OCI-M1 (cell line): ENCODE results near the gene CDK11B.

Experiments
- DNase-seq: peaks from one replicate; lab custom pipeline; 2025; lab: John Stamatoyannopoulos, UW

The CDK11B gene

DNA sequence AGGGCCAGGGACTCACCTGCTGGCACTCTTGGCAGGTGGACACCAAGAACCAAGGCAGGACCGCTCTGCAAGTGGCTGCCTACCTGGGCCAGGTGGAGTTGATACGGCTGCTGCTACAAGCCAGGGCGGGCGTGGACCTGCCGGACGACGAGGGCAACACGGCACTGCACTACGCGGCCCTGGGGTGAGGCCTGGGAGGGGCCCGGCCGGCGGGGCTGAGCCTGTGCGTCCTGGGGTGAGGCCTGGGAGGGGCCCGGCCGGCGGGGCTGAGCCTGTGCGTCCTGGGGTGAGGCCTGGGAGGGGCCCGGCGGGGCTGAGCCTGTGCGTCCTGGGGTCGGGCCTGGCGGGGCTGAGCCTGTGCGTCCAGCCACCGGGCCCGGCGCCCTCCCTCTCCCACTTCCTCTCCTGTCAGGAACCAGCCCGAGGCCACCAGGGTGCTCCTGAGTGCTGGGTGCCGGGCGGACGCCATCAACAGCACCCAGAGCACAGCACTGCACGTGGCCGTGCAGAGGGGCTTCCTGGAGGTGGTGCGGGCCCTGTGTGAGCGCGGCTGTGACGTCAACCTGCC, 31.5 kb downstream of the CDK11B start:
- no peak for DNase-seq

DNA sequence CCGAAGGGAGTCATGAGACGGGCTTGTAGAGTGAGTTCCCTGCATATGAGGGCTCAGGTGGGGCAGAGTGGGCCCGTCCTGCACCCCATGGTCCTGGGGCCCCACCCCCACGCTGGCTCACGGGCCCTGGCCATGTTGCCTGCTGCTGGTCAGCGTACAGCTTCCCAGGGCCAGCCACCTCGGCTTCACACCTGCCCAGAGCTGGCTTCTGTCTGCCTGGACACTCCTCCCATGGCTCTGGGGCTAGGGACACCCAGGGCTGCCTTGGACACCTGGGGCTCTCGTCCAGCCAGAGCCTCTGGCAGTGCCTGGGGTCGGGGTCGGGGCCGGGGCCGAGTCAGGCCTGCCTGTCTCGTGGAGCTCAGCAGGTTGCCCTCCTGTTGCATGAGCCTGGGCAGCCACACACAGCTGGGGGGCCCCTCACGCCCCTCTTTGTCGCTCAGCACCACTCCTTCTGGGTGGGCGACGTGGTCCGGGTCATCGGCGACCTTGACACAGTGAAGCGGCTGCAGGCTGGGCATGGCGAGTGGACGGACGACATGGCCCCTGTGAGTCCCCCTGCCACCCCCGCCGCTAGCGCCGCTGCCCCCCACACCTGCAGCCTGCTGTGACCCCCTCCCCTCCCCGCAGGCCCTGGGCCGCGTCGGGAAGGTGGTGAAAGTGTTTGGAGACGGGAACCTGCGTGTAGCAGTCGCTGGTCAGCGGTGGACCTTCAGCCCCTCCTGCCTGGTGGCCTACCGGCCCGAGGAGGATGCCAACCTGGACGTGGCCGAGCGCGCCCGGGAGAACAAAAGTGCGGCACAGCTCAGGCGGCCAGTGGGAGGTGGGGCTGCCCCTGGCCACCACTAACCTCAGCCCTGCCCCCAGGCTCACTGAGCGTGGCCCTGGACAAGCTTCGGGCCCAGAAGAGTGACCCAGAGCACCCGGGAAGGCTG, 32.3 kb downstream of the CDK11B start:
- no peak for DNase-seq

DNA sequence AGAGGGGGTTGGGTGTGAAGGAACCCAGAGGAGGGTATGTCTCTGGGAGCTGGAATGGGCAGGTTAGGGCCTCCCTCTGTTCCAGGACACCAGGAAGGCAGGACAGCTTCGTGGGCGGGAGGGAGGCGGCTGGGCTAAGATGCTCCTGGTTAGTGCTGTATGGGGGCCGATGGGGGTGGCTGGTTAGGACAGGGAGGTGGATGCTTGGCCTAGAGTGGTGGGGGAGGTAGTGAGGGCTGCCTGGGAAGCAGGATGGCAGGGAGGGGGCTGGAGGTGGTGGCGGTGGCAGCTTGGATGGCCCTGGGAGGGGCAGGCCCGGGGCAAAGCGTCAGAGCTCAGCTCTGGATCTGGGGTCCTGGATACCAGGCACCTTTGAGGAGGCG, 33.0 kb downstream of the CDK11B start:
- no peak for DNase-seq

DNA sequence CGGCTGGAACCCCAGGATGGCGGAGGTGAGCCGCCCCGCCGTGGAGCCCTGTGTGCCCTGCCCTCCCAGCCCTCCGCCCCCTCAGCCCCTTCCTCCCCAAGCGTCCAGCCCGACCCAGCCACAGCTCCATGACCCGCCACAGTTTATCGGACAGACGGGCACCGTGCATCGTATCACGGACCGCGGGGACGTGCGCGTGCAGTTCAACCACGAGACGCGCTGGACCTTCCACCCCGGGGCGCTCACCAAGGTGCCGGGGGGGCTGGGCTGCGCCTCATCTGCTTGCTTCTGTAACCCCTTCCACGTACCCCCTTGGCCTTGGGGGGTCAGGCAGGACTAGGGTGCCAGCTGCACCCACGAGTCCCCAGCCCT, 33.4 kb downstream of the CDK11B start:
- no peak for DNase-seq

DNA sequence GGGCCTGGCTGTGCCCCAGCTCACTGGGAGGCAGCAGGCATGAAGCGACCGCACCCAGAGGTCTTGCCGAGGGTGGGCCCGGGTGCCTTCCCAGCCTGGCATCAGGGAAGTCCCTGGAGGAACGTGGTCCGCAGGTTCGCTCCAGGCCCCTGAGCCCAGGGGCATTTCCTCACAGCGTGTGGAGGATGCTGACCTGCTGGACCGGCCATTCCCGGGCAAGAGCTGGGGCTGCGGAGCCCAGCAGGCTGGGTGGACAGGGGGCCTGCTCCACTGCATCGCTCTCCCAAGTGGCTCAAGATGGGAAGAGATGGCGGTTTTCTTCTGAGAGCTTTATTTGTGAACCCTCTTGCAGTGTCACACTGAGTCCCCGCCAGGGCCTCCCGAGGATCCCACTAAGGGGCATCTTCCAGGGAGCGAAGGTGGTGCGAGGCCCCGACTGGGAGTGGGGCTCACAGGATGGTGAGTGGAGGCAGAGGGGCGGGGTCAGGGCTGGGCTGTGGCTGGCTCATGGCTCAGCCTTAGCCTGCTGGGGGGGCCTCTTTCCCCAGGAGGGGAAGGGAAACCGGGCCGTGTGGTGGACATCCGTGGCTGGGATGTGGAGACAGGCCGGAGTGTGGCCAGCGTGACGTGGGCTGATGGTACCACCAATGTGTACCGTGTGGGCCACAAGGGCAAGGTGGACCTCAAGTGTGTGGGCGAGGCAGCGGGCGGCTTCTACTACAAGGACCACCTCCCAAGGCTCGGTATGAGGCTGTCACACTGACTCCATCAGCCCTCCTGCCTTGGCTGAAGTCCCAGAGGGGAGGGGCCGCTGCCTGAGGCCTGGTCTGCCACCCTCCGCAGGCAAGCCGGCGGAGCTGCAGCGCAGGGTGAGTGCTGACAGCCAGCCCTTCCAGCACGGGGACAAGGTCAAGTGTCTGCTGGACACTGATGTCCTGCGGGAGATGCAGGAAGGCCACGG, 34.1 kb downstream of the CDK11B start:
- DNase-seq: no peak

DNA sequence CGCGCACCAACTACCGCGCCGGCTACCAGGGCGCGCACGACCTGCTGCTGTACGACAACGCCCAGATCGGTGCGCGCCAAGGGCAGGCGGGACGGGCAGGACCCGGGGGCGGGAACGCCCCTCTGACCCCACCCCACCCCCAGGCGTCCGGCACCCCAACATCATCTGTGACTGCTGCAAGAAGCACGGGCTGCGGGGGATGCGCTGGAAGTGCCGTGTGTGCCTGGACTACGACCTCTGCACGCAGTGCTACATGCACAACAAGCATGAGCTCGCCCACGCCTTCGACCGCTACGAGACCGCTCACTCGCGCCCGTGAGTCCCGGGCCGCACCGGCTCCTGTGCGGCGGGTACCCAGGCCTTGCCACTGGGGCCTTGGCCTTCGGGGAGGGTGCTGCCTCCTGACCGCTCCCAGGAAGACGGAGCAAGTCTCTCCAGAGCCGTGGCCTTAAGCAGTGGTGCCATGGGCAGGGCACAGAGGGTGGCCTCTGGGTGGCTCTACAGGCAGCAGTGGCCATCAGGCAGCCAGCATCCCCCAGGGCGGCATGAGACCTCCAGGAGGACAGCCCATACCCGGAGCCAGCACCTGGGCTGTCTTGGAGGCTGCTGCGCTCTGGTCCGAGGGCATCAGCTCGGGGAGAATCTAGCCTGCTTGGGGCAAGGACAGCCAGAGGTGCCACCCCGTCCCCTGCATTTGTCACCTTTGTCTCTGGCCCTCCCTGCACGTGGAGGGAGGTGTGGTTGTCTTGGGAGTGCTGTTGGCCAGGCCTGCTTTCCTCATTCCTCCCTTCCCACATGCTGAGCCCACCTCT, 35.0 kb downstream of the CDK11B start:
- DNase-seq: no peak

DNA sequence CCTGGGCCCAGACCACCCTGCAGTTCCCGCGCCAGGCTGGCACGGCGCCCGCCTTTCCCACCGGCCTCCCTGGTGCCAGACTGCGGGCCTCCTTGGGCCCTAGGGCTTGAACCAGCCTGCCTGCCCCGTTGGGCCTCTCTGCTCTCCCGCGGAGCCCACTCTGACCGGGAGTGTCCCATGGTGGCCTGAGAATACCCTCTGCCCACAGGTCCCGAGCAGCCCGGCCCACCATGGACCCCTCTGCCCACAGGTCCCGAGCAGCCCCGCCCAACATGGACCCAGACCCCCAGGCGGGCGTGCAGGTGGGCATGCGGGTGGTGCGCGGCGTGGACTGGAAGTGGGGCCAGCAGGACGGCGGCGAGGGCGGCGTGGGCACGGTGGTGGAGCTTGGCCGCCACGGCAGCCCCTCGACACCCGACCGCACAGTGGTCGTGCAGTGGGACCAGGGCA, 35.6 kb downstream of the CDK11B start:
- no peak for DNase-seq

DNA sequence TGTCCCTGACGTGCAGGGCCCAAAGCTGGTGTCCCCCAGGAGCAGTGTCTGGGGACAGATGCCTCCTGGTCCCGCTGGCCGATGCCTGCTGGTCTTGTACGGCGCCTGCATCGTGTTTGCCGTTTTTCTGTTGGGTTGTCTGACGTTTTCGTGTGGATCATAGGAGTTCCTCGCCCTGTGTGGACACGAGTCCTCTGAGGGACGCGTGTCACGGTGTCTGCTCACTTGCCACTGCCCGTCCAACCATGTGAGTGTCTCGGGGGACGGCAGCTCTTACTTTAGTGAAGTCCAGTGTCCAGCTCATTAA, 36.1 kb downstream of the CDK11B start:
- no peak for DNase-seq

DNA sequence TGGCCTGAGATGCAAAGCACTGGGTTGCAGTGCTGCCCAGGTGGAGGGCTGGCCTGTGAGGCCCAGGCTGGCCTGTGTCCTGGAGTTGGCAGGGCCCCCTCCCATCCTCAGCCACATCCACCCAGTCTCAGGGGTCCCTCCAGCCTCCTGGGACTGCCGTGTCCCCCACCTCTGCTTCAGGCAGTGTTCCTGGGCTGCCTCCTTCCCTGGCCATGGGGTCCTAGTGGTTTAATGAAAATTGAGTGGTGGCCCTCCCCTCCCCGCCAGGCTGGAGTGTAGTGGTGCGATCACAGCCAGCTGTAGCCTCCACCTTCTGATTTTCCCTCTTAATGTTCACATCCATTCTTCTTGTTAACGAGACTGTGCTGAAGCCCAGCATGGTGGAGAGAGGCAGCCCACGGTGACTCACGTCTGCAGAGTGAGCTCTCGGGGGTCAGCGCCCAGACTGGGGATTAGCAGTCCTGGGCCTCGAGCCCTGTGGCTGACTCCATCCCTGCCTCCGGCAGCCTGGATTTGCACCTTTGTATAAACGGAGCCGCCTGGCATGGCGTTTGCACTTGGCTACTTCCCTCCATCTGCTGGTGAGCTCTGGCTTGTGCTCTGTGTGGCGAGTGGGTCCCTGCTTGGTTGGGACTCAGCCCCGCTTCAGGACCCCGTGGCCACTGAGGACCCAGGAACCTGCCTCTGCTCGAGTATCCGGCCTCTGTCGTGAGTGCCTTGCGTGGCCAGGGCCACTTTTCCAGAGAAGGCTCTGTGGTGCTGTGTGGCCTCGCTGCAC, 36.6 kb downstream of the CDK11B start:
- no peak for DNase-seq

DNA sequence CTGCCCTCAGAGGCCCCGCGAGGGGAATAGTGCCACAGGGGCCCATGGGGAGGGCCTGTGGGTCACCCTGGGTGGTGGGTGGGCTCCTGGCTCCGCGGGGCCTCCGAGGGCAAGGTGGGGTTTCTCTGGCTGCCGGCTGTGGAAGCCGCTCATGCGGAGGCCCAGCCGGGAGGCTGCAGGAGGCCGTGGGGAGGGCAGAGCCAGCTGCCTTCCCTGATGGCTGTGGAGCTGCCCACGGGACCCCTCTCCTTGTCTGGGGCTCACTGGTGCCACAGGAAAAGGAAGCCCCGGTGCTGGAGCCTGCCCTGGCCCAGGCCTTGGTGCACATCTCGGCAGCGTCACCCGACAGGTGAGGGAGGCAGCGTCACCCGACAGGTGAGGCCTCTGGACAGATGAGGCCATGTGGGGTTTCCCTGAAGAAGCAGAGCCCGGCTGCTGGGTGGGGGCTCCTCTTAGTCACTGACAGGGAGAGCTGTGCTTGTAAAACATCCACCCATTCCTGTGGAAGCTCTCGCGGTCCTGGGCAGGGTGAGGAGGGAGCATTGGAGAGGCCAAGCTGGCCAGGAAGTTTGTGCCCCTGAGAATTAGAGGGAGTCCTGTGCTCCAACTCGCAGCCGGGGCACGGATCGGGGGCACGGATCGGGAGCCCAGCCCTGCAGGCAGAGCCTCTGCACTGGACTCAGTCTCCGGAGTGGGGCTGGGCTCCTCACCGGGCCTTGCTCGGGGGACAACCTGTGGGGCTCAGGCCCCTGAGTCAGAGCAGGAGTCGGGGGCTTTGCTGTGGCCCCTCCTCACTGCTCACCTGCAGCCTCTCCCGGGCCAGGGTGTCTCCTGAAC, 37.4 kb downstream of the CDK11B start:
- no peak for DNase-seq

DNA sequence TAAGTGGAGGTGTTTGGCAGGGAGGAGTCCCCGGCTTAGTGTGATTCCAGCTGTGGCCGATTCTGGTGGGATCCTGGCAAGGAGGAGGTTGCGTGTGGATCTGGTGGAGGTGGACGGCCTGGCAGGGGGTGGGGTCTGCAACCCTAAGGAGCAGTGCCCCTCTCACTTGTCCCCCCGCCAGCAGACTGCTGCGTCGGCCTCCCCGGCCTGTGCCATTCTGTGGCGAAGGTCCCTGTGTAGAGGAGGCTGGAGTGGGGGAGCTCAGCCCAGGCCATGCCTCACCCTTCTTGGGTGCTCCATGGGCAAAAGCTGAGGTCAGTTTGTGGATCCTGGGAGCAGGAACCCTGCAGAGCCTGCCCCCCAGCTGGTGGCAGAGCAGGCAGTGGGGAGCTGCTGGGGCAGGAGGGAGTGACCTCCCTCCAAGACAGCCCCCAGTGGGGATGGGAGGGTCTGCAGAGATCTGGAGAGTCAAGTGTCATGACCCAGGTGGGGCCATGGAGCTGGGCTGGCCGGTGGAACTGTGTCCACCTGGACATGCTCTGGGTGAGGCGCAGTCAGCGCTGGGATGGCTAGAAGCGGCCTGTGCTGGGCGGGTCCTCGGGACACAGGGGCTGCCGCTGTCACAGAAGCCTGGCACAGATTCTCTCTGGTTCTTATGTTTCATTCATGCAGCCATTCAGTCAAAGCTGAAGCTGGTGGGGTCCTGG, 38.2 kb downstream of the CDK11B start:
- DNase-seq: no peak

DNA sequence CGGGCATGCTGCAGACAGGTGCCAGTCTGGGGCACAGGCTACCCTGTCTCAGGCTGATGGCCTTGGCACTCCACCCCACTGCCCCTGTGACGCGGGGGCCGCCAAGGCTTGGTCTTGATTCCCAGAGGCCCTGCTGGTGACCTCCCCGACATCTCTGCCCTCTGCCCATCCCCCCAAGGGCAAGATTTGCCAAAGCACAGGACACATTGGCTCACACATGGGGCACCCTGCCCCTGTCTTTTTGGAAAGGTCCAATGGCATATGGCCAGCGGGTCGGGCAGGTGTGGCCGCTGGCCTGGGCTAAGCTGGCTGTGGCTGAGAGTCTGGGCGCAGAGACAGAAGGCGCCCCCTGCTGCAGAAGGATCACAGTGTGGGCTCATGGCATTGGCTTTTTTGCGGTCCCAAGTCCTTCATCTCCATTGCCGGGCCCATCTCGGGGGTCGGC, 38.9 kb downstream of the CDK11B start:
- DNase-seq: peak; percentile 38

DNA sequence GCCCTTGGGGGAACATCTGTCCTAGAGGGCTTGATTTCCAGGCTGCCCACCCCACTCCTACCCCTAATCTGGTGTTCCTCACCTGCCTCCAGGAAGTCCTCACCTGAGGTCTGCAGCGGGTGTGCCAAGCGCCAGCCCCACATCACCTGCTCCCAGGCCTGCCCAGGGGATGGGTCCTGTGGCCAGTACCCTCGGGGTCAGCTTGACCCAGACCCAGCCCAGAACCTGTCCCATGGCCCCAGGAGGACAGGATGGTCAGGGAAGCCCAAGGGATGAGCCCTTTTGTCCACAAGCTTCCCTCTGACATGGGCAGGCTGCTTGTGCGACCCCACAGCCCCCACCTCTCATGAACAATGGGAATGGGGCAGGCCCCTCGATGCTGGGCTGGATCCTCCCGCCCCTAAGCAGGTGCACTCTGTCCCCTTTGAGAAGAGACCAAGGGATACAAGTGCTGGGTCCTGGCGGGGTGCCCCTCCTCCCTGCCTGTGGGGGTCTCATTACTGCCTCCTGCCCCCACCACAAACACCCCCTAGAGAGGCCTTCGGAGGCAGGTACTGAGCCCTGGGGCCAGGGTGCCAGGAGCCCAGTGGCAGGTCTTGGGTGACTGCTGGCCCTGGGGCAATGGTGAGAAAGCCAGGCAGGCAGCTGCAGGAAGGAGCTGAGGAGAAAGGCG, 40.3 kb downstream of the CDK11B start:
- no peak for DNase-seq

DNA sequence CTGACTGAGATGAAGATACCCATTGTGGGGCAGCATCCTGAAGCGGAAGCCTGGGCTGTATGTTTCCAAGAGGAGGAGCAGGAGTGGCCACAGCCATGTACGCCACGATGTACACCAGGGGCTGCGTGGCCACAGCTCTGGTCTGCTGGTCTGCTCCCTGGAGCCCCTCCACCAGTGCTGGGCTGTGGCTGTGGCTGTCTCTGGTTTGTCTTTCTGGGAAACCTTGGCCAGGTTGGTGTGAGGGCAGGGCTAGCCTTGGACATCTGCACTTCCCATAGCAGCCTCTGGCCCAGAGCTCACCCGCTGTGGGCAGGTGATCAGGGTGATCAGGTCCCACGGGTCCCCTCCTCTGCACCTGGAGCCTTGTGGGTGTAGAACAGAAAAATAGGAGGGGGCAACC, 40.9 kb downstream of the CDK11B start:
- DNase-seq: no peak

DNA sequence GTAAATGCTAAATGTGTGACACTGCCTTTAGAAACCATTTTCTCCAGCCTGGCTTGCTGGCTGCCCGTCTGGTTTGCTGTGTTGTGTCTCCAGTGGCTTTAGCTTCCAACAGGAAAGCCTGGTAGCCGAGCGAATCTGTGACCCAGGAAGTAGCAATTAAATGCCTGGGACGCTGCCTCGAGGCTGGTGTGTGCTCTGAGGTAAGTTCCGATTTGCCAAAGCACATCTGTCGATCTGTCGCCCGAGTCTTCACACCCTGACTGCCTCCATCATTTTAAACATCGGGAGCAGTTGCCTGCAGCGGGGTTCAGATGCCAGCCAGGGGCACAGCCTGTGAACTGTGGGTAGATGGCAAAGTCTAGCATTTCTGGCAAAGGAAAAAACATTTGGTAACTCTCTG, 41.3 kb downstream of the CDK11B start:
- DNase-seq: no peak

DNA sequence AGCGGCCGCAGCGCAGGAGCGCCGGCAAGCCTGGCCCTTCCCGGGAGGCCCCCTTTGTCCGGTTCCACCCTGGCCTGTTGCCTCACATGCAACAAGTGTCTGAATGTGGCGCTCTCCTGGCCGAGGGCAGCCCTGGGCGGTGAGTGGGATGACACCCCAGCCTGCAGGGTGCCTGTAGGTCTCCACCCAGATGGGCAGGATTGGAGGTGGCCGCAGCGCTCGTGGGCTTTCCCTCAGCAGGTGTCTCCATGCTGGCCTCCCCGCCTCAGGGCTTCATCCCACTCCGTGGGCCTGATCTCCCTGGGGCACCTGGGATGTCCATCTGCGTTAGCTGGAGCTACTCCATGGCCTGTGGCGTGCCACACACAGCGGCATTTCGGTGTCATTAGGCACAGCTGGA, 42.0 kb downstream of the CDK11B start:
- no peak for DNase-seq

DNA sequence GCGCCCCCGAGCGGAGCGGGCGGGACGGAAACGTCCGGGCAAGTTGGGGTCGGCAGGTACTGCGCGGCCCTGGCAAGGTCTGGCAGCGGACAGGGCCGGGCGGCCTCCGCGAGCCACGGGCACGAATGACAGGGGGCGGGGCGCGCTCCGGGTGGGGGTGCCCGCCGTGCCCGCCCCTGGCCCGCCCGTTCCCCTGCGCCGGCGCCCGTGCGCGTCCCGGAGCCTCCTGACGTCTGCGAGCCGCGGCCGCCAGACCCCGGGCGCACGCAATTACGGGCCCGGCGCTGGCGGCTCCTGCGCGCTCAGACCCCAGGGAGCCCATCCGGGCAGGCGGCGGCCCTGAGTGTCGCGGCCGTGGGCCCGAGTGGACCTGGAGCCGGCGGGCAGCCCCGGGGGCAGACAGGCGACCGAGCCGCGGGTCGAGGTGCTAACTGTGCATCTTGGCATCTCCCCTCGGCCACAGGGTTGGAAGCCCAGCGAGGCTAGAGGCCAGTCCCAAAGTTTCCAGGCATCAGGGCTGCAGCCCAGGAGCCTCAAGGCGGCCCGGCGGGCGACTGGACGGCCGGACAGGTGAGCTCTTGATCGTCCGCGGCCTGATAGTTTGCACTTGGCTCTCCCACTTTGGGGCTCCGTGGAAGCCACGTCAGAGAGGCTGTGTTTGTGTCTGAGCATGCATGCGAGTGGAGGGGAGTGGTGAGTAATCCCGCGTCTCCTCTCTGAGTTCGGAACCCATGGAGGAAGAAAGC, 42.6 kb downstream of the CDK11B start:
- DNase-seq: peak; percentile 22
